GM19324 (cell line): ENCODE data around the gene MAP2K7.

ENCODE experiments used
- ATAC-seq: cut with Tn5 transposase; IDR thresholded peaks from one replicate; pipeline ENCODE4 v1.9.1; 2021; ENCODE audit warnings: mild to moderate bottlenecking, moderate library complexity; ENCODE audit not compliant: unreplicated experiment, low FRiP score

Gene MAP2K7

DNA sequence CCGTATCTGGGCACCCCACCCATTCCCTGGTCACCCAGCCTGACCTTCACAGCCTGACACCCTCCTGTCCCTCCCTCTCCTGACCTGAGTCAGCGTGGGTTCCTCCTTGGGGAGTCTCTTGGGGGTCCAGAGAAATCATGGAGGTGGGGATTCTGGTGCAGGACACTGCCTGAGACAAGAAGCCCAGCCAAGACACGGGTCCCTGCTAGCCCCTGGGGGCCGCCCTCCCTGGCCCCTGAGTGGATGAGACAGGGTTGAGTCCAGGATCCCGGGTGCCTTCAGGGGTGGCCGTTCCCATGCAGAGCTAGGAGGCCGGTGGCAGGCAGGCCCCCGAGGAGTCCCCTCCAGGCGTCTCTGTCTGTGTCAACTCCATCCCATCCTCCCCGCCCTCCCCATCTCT, 1.6 kb downstream of the MAP2K7 start:
- ATAC-seq, result no peak

GRCh38 chr19:7905859-7906258, 2.2 kb downstream of the MAP2K7 start:
- no peak for ATAC-seq

DNA sequence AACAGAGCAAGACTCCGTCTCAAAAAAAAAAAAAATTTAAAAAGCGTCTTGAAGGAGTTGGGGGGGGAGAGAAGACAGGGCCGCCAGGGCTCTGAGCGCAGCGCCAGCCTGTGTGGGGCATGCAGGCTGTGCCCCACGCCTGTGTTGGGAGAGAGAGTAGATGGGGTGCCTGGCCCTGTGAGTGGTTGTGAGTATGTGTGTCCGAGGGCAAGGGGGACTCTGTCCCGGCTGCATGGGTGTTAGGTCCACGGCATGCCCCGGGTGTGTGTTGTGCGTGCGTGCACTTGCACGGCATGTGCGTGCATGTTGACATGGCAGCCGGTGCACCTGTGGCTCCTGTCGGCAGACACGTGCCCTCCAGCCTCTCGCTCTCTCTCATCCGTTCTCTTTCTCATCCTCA, 3.4 kb downstream of the MAP2K7 start:
- ATAC-seq, result no peak

GRCh38 chr19:7907544-7907943, 3.9 kb downstream of the MAP2K7 start:
- no peak for ATAC-seq

- ATAC-seq, result no peak
These were observed 4.5 kb downstream of the MAP2K7 start for GRCh38 chr19:7908078-7908699.

DNA sequence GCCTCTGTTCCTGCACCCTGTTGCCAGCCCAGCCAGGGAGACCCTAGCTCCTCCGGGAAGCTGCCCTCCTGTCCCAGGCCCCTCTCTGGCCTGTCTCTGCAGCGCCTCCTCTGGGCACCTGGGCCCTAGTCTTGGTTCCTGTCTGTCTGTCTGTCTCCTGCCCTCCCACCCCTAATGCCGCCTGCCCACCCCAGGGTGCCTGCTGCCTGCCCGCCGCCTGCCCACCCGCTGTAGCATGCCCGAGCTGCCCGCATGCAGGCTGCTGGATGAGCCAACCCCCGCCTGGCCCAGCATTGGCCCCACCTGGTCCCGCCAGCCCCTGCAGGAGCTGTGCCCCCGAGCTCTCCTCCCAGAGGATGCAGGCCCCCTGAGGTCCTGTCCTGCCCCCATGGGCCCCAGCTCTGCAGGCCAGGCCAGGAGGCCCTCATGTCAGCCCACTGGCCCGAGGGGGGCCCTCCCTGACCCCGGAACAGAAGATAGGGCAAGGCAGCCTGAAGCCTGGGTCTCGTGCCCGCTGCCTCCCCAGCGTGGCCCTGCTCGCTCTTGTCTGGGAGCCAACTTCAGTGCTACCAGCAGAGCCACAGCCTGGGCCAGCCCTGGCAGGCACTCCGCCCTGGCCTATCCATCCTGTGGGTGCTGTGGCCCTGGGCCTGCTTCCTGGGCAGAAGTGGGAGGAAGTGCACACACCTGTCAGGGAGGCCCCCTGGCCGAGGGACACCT, 5.2 kb downstream of the MAP2K7 start:
- no peak for ATAC-seq

- no peak for ATAC-seq
These were observed 5.9 kb downstream of the MAP2K7 start for GRCh38 chr19:7909471-7910067.

GRCh38 chr19:7910321-7911161, 6.9 kb downstream of the MAP2K7 start:
- no peak for ATAC-seq

DNA sequence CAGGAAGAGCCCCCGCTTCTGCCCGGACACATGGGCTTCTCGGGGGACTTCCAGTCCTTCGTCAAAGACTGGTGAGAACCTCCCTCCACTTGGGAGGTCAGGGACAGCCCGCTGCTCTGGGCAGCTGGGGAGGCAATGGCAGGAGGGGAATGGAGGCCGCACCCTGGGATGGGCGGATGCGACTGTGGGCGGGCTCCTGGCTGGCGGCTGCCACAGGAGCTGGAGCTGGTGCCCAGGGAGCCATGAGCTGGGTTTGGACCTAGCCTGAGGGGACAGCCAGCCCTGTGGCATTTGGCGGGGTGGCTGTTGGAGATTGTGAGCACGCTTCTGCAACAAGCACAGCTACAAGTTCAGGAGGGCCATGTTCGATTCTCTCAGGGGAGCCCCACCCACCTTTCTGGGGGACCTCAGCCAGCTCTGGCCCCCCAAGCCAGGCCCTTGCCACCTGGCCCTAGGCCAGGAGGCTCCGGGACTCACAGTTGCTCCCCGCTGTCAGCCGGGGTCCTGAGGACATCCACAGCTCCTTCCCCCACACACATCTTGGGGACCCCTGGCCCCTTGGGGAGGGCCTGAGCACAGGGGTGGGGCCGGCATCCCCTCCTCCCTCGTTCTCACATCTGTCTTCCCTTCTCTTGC, 7.9 kb downstream of the MAP2K7 start:
- ATAC-seq, result no peak

- ATAC-seq, result no peak
These were observed 8.5 kb downstream of the MAP2K7 start for GRCh38 chr19:7912144-7912696.

GRCh38 chr19:7912697-7913564, 9.3 kb downstream of the MAP2K7 start:
- no peak for ATAC-seq

DNA sequence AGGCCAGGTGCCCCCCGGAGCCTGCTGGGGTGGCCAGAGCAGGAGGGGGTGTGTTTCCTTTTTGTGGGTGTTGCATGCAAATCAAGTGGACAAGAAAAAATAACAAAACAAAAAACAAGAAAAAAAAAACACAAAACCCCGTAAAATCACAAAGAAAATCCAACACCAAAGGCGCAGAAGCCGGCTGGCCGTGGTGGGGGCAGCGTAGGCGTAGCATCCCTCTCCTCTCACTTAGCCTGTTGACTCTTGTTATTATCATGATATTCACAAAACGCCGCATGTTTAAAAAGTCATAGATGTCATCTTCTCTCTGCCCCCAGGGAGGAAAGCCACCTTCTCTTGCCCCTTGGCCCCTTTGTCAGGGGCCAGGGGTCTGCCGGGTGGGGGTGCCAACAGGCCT, 10.0 kb downstream of the MAP2K7 start:
- ATAC-seq, result no peak

- ATAC-seq, result no peak
These were observed 10.4 kb downstream of the MAP2K7 start for GRCh38 chr19:7914099-7914498.

DNA sequence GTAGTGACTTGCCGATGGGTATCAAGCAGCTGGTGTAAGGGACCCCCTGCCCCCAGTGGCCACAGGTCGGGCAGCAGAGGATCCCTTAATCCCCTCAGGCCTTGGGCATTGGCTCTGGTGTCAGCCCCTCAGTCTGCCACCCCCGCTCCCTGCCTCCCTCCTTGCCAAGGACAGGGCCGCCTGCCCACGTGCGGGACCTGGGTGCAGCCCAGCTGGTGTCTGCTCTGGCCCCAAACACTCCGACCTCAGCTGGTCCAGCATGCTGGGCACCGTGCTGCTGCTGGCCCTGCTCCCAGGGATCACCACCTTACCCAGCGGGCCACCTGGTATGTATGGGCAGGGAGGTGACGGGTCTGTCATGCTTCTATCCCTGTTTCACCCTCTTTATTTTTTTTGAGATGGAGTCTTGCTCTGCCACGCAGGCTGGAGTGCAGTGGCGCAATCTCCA, 10.9 kb downstream of the MAP2K7 start, which contains the start of gene TGFBR3L:
TGFBR3L (plus strand) TSS at position 233 of the 448 bp plus-strand sequence.
- no peak for ATAC-seq

- ATAC-seq, result no peak
These were observed 11.8 kb downstream of the MAP2K7 start for GRCh38 chr19:7915250-7916102.

DNA sequence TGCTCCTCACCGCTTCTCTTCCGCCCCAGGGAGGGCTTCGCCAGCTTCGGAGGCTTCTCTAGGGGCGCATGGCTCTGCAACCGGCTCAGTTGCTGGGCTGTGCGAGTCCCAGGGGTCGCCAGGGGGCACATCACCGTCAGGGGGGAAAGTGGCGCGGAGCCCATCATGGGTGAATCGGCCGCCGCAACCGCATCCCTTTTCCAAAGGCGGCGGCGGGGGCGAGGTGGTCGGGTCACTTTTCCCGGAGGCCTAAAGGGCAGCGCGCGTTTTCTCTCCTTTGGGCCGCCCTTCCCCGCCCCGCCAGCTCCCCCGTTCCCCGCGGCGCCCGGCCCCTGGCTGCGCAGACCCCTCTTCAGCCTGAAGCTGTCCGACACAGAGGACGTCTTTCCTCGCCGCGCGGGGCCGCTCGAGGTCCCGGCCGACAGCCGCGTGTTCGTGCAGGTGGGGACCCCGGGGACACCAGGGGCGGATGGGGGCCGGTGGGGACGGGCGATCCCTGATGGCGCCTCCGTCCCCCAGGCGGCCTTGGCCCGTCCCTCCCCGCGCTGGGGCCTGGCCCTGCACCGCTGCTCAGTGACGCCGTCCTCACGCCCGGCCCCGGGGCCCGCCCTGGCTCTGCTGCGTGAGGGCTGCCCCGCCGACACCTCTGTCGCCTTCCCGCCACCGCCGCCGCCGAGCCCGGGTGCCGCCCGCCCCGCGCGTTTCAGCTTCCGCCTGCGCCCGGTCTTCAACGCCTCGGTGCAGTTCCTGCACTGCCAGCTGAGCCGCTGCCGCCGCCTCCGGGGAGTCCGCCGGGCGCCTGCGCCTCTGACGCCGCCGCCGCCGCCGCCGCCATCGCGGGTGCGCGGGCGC, 12.7 kb downstream of the MAP2K7 start:
- ATAC-seq, result no peak

DNA sequence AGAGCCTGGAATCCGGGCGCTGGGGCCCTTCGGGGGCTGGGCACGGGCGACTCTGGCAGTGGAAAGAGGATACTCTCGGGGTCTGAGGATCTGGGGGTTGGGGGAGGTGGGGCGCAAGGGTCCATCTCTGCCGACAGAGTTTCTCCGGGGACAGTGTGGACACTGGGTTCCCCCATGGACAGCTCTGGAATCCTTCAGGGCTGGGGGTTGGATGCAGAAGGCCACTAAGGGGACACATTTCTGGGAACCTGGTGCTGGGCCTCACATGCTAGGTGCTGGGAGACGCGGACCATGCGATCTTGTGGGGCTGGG, 13.2 kb downstream of the MAP2K7 start:
- no peak for ATAC-seq
